Loucy (cell line): Measurements from ENCODE around the gene SYT13.

ENCODE experiments used
- CTCF ChIP-seq: fragments of 200-600 bp; sonication (generic); conservative IDR thresholded peaks from 2 replicates; pipeline ENCODE4 v1.5.1; 2014; ENCODE audit warnings: mild to moderate bottlenecking, antibody characterized with exemption, low read length
- EZH2phosphoT487 ChIP-seq: fragments of 200-600 bp; IDR thresholded peaks from 2 replicates; pipeline ENCODE4 v1.6.1; 2018; ENCODE audit warnings: antibody characterized with exemption, mild to moderate bottlenecking, moderate library complexity, borderline replicate concordance

GRCh38 chr11:45300715-45301114, 14.6 kb upstream of the SYT13 start:
- no peak for TF ChIP-seq CTCF
- TF ChIP-seq EZH2phosphoT487, result no peak
